Right lobe of liver (tissue), 4 donors: ENCODE data around the gene GATA3.

Experiments
- CTCF ChIP-seq, 4 donors: fragments of 200-600 bp in 3 of 4; fragments of 450-650 bp in 1 of 4; IDR thresholded peaks; one replicate each; pipeline versions ENCODE4 v1.5.1 to v1.8.0; 2016 to 2022; ENCODE audit warnings: antibody characterized with exemption in 4 of 4, mild to moderate bottlenecking in 2 of 4
- POLR2A ChIP-seq: fragments of 450-650 bp; IDR thresholded peaks from one replicate; pipeline ENCODE4 v1.6.1; 2017; ENCODE audit warnings: antibody characterized with exemption, mild to moderate bottlenecking
- donor health status: DM: no; HTN: no; CAD: no.
- donor health status: DM: no; HTN: no; CAD: no.
- donor health status: DM: no; HTN: yes; CAD: no.

- TF ChIP-seq CTCF (IDR thresholded peaks at IDR 0.05) (no peak), POLR2A (no peak)
Observed at GRCh38 chr10:8065651-8066050, 11.2 kb downstream of the GATA3 start.
